ENCODE measurements around the gene APP. TPM values are rescaled to one million over a fixed set of nuclear protein-coding genes. Genes with fewer than 3 reads are reported as not detected.

The APP gene
- total and polyA plus RNA-seq, 10 of the 15 experiments (the other 5 are each of a cell fraction or from before 2014, with no cell fraction given) = 8.8 to 94.9 (median 51.0) TPM

GRCh38 chr21:25901330-25901979 lies 269.1 kb downstream of the APP start:
- no peak for FAIRE-seq
- CTCF ChIA-PET = no interaction called here
- intact Hi-C loops (cut with micrococcal nuclease; ENCODE audit: unreplicated experiment) = no loop called here
- no TSS peak for BruUV-seq (replicated peaks)
- RAD21 ChIA-PET (ENCODE audit: unreplicated experiment) = interaction anchor here (0.6 kb wide), 2 partner anchors 14 to 691 kb away, joined by 3 read pairs; no protein-coding TSS in a partner anchor
- no peaks in the 10 kb centered on the region for H3K9me3 ChIP-seq (replicated peaks; ENCODE audit: control insufficient read depth, insufficient read depth, low read length)
- SMC1A ChIA-PET (ENCODE audit: uncharacterized antibody, unreplicated experiment) = interaction anchor here (0.8 to 1.1 kb wide), 2 partner anchors 13 to 131 kb away, joined by 3 to 4 read pairs; no protein-coding TSS in a partner anchor
- no peaks in the 10 kb centered on the region for H3K27me3 ChIP-seq (replicated peaks in 1 of 2; ENCODE audit: control insufficient read depth in 2 of 2, insufficient read depth in 2 of 2, low read length in 1 of 2)
- no peaks in the 10 kb centered on the region for H4K20me1 ChIP-seq (ENCODE audit: control insufficient read depth, insufficient read depth)
- no peak overlapping the region for H2AFZ ChIP-seq (ENCODE audit: control insufficient read depth, low read depth, low read length)
- H3K36me3 ChIP-seq (ENCODE audit: control insufficient read depth in 2 of 2, insufficient read depth in 2 of 2, low read length in 1 of 2) = no peaks in the 10 kb centered on the region
- no peaks in the 10 kb centered on the region for H3K79me2 ChIP-seq (ENCODE audit: control insufficient read depth, insufficient read depth, low read length)
- H3K4me1 ChIP-seq (ENCODE audit: control insufficient read depth, insufficient read depth, low read length) = peaks cover 6% of the 10 kb centered on the region
- in situ Hi-C loops (cut with MboI) = no loop called here
- no peak overlapping the region for H3K27ac ChIP-seq (ENCODE audit: control insufficient read depth, insufficient read depth)
- H3K4me3 ChIP-seq = no peak overlapping the region
- POLR2A ChIA-PET = no interaction called here
- H3K4me2 ChIP-seq (ENCODE audit: control insufficient read depth, insufficient read depth) = no peak overlapping the region
- WGBS (ENCODE audit: insufficient coverage, insufficient replicate concordance, low lambda C conversion rate, missing lambda C conversion rate) = 35% methylated on average over 2 of the region's 2 CpGs
- H3K9ac ChIP-seq (ENCODE audit: control insufficient read depth, insufficient read depth, low read length) = no peak overlapping the region
- no peak for DNase-seq (ENCODE audit: low read depth, low spot score)
- no peak for ATAC-seq
- TF ChIP-seq EED (IDR thresholded peaks at IDR 0.05; ENCODE audit: low read depth) (no peak), NBN (IDR thresholded peaks at IDR 0.05) (no peak), MAX (IDR thresholded peaks at IDR 0.05; ENCODE audit: low read depth, low read length) (no peak)

DNA sequence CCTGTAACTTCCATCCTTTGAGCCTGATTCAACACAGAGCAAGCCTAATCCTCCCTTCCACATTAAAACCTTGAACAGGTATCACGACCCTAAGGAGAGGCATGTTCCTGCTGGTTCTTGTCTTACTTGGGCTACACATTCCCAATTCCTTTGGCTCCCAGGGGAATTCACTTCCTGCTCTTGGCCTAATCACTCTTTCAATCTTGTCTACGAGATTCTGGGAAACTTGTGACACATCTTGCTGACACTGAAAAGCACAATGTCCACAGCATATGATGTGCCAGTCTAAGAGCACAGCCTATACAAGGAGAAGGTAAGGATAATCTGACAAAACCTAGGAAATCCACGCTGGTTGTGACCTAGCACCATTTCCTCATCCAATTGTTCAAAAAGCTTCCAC lies 271.9 kb downstream of the APP start:
- POLR2A ChIA-PET = no interaction called here
- Histone ChIP-seq H3K9me3 (replicated peaks; ENCODE audit: control insufficient read depth, insufficient read depth, low read length) (no peaks in the 10 kb centered on the region), H3K9ac (ENCODE audit: control insufficient read depth, insufficient read depth, low read length) (no peak overlapping the region), H3K27ac (ENCODE audit: control insufficient read depth, insufficient read depth) (no peak overlapping the region), H3K79me2 (ENCODE audit: control insufficient read depth, insufficient read depth, low read length) (no peaks in the 10 kb centered on the region), H3K4me1 (ENCODE audit: control insufficient read depth, insufficient read depth, low read length) (peaks cover 1% of the 10 kb centered on the region; the same call in 1 of the 2 replicates), H3K27me3 (replicated peaks in 1 of 2; ENCODE audit: control insufficient read depth in 2 of 2, insufficient read depth in 2 of 2, low read length in 1 of 2) (no peaks in the 10 kb centered on the region), H3K4me3 (no peak overlapping the region), H4K20me1 (ENCODE audit: control insufficient read depth, insufficient read depth) (no peaks in the 10 kb centered on the region), H3K36me3 (ENCODE audit: control insufficient read depth in 2 of 2, insufficient read depth in 2 of 2, low read length in 1 of 2) (no peaks in the 10 kb centered on the region), H2AFZ (ENCODE audit: control insufficient read depth, low read depth, low read length) (no peak overlapping the region), H3K4me2 (ENCODE audit: control insufficient read depth, insufficient read depth) (no peak overlapping the region)
- SMC1A ChIA-PET (ENCODE audit: uncharacterized antibody, unreplicated experiment) = no interaction called here
- ATAC-seq (no peak), FAIRE-seq (no peak), DNase-seq (ENCODE audit: low read depth, low spot score) (no peak)
- RAD21 ChIA-PET (ENCODE audit: unreplicated experiment) = interaction anchor here (0.6 kb wide), 1 partner anchor 206 kb away, joined by 4 read pairs; no protein-coding TSS in a partner anchor
- CTCF ChIA-PET = no interaction called here
- no TSS peak for BruUV-seq (replicated peaks)
- 0% methylated on average over 3 of the region's 3 CpGs for WGBS (ENCODE audit: insufficient coverage, insufficient replicate concordance, low lambda C conversion rate, missing lambda C conversion rate)
- in situ Hi-C loops (cut with MboI) (no loop called here), intact Hi-C loops (cut with micrococcal nuclease; ENCODE audit: unreplicated experiment) (loop anchor here (5.0 kb wide), 2 partner anchors 269 to 819 kb away; no protein-coding TSS in a partner anchor)
- no peak for TF ChIP-seq CUX1 (IDR thresholded peaks at IDR 0.05; ENCODE audit: insufficient replicate concordance, low read depth, low read length)
- no peak for TF ChIP-seq TCF7 (IDR thresholded peaks at IDR 0.05; ENCODE audit: borderline replicate concordance)
- no peak for TF ChIP-seq ZBTB40 (IDR thresholded peaks at IDR 0.05; ENCODE audit: borderline replicate concordance)

All from GM12878 (cell line).